22Rv1 (cell line): ENCODE data around the gene SRR.

ENCODE experiments used
- H3K27ac ChIP-seq: fragments of 450-650 bp; 2 replicates; pipeline ENCODE4 v1.5.1; 2017
- CTCF ChIP-seq: fragments of 450-650 bp; IDR thresholded peaks from 2 replicates; pipeline ENCODE4 v1.5.1; 2017; ENCODE audit warnings: mild to moderate bottlenecking
- ZFX ChIP-seq: fragments of 450-650 bp; IDR thresholded peaks from 2 replicates; pipeline ENCODE4 v1.6.1; 2017; ENCODE audit warnings: antibody characterized with exemption, borderline replicate concordance

The SRR gene

GRCh38 chr17:2368359-2368758 lies 64.6 kb downstream of the SRR start:
- TF ChIP-seq ZFX (no peak), CTCF (no peak)
- no peak overlapping the region for H3K27ac ChIP-seq

GRCh38 chr17:2369039-2369438 lies 65.3 kb downstream of the SRR start:
- no peak overlapping the region for H3K27ac ChIP-seq
- TF ChIP-seq ZFX = no peak
- TF ChIP-seq CTCF = no peak

- H3K27ac ChIP-seq = no peak overlapping the region
- no peak for TF ChIP-seq ZFX
- no peak for TF ChIP-seq CTCF
These were observed 65.9 kb downstream of the SRR start for GRCh38 chr17:2369551-2370210.

GRCh38 chr17:2370211-2370589 lies 66.5 kb downstream of the SRR start:
- H3K27ac ChIP-seq = no peak overlapping the region
- TF ChIP-seq CTCF (no peak), ZFX (no peak)

- TF ChIP-seq ZFX = no peak
- TF ChIP-seq CTCF = no peak
- no peak overlapping the region for H3K27ac ChIP-seq
These were observed 67.7 kb downstream of the SRR start for GRCh38 chr17:2371183-2372130.

- no peak for TF ChIP-seq ZFX
- no peak for TF ChIP-seq CTCF
- no peak overlapping the region for H3K27ac ChIP-seq
These were observed 68.4 kb downstream of the SRR start for GRCh38 chr17:2372180-2372579.

GRCh38 chr17:2372681-2373080 lies 68.9 kb downstream of the SRR start:
- no peak overlapping the region for H3K27ac ChIP-seq
- TF ChIP-seq ZFX (no peak), CTCF (no peak)
